ENCODE measurements around the gene TMEM132E.

The TMEM132E gene

GRCh38 chr17:34570506-34570905 lies 8.9 kb upstream of the TMEM132E start:
- TF ChIP-seq BACH2 (CRISPR knock-in tag; IDR thresholded peaks at IDR 0.05; ENCODE audit: borderline replicate concordance) = no peak
- no peak for TF ChIP-seq ZNF565 (CRISPR knock-in tag; conservative IDR thresholded peaks at IDR 0.05; ENCODE audit: low read depth)
- TF ChIP-seq ZNF70 (CRISPR knock-in tag; IDR thresholded peaks at IDR 0.05) = no peak
- TF ChIP-seq OSR1 (CRISPR knock-in tag; IDR thresholded peaks at IDR 0.05) = no peak
- ATAC-seq = no peak

GRCh38 chr17:34571428-34572130 lies 7.8 kb upstream of the TMEM132E start:
- ATAC-seq = no peak

GRCh38 chr17:34572483-34572882 lies 6.9 kb upstream of the TMEM132E start:
- no peak for ATAC-seq
- TF ChIP-seq ESRRG (CRISPR knock-in tag; IDR thresholded peaks at IDR 0.05) (no peak), POU6F1 (CRISPR knock-in tag; IDR thresholded peaks at IDR 0.05; ENCODE audit: borderline replicate concordance, low read depth) (no peak), ZC3H10 (CRISPR knock-in tag; IDR thresholded peaks at IDR 0.05) (no peak), PPARA (CRISPR knock-in tag; IDR thresholded peaks at IDR 0.05; ENCODE audit: borderline replicate concordance) (no peak), SNAI2 (CRISPR knock-in tag; IDR thresholded peaks at IDR 0.05) (no peak), CSDC2 (CRISPR knock-in tag; IDR thresholded peaks at IDR 0.05) (no peak), ZNF8 (CRISPR knock-in tag; IDR thresholded peaks at IDR 0.05) (no peak), PATZ1 (CRISPR knock-in tag; IDR thresholded peaks at IDR 0.05; ENCODE audit: borderline replicate concordance) (no peak), CREB5 (CRISPR knock-in tag; IDR thresholded peaks at IDR 0.05; ENCODE audit: low read depth) (no peak)

More at GRCh38 chr17:34571428-34572130, 7.8 kb upstream of the TMEM132E start:
- TF ChIP-seq CREB5 (CRISPR knock-in tag; IDR thresholded peaks at IDR 0.05; ENCODE audit: low read depth) = no peak
- TF ChIP-seq ZFP3 (CRISPR knock-in tag; IDR thresholded peaks at IDR 0.05) = no peak
- no peak for TF ChIP-seq OSR1 (CRISPR knock-in tag; IDR thresholded peaks at IDR 0.05)
- TF ChIP-seq TOX (CRISPR knock-in tag; IDR thresholded peaks at IDR 0.05; ENCODE audit: borderline replicate concordance) = no peak
- TF ChIP-seq CSRNP3 (CRISPR knock-in tag; IDR thresholded peaks at IDR 0.05) = no peak
- TF ChIP-seq PATZ1 (CRISPR knock-in tag; IDR thresholded peaks at IDR 0.05; ENCODE audit: borderline replicate concordance) = no peak
- no peak for TF ChIP-seq BACH2 (CRISPR knock-in tag; IDR thresholded peaks at IDR 0.05; ENCODE audit: borderline replicate concordance)
- no peak for TF ChIP-seq CSDC2 (CRISPR knock-in tag; IDR thresholded peaks at IDR 0.05)
- TF ChIP-seq TCF4 (CRISPR knock-in tag; IDR thresholded peaks at IDR 0.05; ENCODE audit: borderline replicate concordance) = no peak
- TF ChIP-seq ESRRG (CRISPR knock-in tag; IDR thresholded peaks at IDR 0.05) = no peak
- no peak for TF ChIP-seq POU6F1 (CRISPR knock-in tag; IDR thresholded peaks at IDR 0.05; ENCODE audit: borderline replicate concordance, low read depth)

Data from SK-N-SH treated with all-trans-retinoic acid at 6 μM for 48 hours (cell line).